Measurements from ENCODE around the gene NYAP2.

DNA sequence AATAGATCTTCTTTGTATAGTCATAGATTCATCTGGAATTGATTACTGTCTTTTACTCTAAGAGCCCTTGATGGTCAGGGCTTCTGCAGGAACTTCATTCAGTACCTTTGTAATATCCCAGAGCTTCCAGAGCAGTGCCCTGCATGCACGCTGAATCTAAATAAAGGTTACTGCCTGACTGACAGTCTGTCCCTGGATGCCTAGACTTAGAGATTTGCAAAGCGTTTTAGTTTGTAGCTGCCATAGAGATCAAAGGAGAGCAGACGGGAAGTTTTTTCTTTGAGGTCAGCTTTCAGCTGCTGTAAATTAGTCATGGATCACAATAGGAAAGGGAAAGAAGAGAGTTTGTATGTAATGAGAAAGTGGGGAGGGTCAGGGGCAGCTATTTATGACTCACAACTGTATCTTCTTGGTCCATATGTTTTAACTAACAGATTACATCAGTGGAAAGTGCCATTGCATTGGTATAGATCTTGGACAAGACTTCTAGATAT is 45.2 kb upstream of the NYAP2 start:
- TF ChIP-seq, protein P1, sequence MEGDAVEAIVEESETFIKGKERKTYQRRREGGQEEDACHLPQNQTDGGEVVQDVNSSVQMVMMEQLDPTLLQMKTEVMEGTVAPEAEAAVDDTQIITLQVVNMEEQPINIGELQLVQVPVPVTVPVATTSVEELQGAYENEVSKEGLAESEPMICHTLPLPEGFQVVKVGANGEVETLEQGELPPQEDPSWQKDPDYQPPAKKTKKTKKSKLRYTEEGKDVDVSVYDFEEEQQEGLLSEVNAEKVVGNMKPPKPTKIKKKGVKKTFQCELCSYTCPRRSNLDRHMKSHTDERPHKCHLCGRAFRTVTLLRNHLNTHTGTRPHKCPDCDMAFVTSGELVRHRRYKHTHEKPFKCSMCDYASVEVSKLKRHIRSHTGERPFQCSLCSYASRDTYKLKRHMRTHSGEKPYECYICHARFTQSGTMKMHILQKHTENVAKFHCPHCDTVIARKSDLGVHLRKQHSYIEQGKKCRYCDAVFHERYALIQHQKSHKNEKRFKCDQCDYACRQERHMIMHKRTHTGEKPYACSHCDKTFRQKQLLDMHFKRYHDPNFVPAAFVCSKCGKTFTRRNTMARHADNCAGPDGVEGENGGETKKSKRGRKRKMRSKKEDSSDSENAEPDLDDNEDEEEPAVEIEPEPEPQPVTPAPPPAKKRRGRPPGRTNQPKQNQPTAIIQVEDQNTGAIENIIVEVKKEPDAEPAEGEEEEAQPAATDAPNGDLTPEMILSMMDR (IDR thresholded peaks at IDR 0.05; ENCODE audit: low read length) = no peak
- TF ChIP-seq EZH2 (IDR thresholded peaks at IDR 0.05; ENCODE audit: borderline replicate concordance, low read length) = no peak
